Activated T-cell treated with anti-CD3 and anti-CD28 coated beads for 1 hour (primary cell): ENCODE data around the gene LBP.
"Not testable (repeated sequence)": the region's sequence is repeated elsewhere in the genome, so short reads cannot be mapped to it uniquely, and the experiment has no call there.

Experiments
- DNase-seq: peaks from one replicate; pipeline ENCODE4 v3.0.0-alpha.2; 2020; ENCODE audit warnings: low read depth

LBP gene, protein sequence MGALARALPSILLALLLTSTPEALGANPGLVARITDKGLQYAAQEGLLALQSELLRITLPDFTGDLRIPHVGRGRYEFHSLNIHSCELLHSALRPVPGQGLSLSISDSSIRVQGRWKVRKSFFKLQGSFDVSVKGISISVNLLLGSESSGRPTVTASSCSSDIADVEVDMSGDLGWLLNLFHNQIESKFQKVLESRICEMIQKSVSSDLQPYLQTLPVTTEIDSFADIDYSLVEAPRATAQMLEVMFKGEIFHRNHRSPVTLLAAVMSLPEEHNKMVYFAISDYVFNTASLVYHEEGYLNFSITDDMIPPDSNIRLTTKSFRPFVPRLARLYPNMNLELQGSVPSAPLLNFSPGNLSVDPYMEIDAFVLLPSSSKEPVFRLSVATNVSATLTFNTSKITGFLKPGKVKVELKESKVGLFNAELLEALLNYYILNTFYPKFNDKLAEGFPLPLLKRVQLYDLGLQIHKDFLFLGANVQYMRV

DNA sequence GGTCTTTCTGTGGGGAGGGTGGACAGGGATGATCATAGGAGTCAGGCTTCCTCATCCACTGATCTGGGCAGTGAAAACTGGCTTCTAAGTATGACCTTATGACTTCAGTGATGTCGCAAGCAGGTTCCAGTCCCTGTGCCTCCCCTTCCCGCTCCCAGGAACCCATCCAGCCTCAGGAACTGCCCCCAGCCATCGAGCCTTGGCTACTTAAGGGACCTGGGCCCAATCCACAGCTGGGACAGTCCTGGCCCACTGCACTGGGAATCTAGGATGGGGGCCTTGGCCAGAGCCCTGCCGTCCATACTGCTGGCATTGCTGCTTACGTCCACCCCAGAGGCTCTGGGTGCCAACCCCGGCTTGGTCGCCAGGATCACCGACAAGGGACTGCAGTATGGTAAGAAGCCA is at the start of gene LBP:
LBP (plus strand) TSS at position 236 of the 405 bp plus-strand sequence; CDS start at position 271, 35 bp downstream.
- no peak for DNase-seq

DNA sequence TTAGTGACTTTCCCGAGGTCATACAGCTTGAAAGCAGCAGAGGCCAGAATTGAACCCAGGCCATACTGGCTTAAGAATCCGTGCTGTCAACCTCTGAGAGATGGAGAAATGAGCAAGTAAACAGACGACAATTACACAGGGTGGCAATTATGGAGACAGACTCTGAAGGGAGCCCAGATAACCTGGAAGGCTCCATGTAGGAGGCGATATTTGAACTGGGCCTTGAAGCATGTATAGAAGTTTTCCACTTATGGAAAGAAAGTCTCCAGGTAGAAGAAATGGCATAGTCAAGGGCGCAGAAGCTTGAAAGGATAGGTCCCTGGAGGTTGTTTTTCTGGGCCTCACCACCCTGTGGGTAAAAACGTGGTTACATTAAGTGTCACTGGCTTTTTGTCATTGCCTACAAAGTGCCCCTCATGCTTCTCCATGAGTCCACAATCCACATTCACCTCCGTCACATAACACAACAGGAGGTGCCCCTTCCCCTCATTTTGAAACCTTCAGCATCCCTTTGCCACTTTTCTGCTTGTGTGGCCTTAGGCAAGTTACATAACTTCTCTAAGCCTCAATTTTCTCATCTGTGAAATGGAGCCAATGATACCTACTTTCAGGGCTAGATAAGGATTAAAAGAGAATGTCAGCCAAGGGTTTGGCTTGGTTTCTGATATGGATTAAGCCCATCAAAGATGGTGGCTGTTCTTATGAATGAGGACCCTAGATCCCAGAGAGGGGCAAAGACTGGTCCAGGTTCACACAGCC is 48.2 kb upstream of the LBP start:
- DNase-seq, result no peak

- no peak for DNase-seq
Measured at GRCh38 chr20:38298768-38299288, 47.5 kb upstream of the LBP start.

DNA sequence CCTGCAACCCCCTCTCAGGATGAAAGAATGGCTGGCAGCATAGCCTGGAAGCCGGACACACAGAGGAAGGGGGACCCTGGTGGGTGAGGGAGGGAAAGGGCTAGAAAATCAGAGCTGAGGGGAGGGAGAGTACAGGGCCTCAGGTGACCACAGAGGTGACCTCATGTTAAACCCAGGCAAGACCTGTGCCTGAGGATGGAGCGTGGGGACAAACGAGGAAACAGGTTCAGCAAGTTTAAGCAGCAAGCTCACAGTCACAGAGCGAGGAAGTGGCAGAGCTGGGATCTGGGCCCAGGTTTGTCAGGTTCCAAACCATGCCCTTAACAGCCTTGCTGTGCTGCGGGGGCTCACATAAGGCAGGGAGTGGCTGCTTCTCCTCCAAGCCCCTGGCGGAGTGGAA is 46.3 kb upstream of the LBP start:
- no peak for DNase-seq

DNA sequence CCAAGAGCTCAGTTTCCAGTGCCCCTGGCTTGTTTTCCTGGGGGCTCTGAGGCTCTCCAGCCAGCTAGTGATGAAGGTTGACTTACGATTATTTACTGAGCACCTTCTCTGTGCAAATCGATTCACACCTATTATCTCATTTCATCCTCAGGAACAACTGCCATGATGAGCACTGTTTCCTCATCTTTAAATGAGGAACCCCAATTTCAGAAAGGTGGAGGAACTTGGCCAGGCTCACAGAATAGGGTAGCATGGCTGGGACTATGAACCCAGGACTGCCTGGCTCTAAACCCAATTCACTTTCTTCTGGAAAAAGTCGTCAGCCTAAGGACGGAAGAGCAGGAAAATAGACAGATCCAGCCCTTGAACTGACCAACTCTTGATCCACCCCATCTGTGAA is 45.8 kb upstream of the LBP start:
- DNase-seq, result no peak

GRCh38 chr20:38301309-38301708 is 45.0 kb upstream of the LBP start:
- DNase-seq, result no peak

GRCh38 chr20:38302786-38303185 is 43.5 kb upstream of the LBP start:
- no peak for DNase-seq

GRCh38 chr20:38303908-38304379 is 42.3 kb upstream of the LBP start, which contains the start of gene BPI:
Gene BPI, plus strand, starts transcription at chr20:38304156. Its CDS starts 68 bp downstream, at chr20:38304224.
- DNase-seq, result no peak

GRCh38 chr20:38304845-38305447 is 41.3 kb upstream of the LBP start:
- no peak for DNase-seq

DNA sequence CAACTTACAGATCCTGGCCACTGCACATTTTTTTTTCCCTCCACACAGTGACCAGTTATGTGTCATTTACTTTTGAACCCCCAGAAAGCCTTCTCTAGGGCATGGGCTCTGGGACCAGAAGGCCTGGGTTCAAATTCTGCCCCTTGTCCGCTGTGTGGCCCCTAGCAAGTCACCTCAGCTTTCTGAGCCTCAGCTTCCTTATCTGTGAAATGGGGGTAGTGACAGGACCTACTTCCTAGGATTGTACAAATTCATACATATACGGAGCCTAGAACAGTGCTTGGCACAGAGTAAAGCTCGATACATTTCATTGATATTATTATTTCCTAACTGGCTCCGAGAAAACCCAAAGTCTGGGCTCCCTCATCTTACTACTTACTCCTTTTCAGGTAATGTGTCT is 40.7 kb upstream of the LBP start:
- no peak for DNase-seq

DNA sequence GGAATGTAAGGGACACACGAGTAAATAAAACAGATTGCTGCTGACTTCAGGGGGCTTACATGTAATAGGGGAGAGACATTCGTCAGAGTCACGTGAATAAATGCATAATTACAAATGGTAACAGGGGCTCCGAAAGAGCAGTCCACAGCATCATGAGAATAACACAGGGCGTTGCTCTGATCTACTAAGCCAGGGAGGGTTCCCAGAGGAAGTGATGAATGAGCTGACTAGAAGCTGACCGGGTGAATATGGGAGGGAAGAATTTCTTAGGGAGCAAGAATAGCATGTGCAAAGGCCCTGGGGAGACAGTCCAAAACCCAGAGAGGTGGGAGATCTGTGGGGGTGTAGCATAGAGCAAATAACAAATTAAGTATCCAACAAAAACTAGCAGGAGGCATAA is 39.9 kb upstream of the LBP start:
- no peak for DNase-seq

GRCh38 chr20:38307371-38308046 is 38.8 kb upstream of the LBP start:
- no peak for DNase-seq

DNA sequence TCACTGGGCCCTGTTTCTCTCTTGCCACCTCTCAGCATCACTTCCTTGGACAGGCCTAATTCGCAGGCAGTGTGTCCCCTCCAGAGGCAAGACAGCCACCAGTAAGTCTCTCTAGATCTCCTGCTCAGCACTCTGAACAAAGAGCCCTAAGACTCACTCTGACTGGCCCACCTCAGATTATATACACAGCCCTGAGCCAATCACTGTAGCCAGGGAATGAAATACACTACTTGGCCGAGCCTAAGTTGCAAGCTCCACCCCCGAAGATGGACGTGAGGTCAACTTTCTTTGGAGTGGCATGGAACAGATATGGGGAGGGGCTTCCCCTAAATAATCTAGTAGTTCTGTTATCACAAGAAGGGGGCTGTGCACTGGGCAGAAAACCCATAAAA is 38.2 kb upstream of the LBP start:
- no peak for DNase-seq

DNA sequence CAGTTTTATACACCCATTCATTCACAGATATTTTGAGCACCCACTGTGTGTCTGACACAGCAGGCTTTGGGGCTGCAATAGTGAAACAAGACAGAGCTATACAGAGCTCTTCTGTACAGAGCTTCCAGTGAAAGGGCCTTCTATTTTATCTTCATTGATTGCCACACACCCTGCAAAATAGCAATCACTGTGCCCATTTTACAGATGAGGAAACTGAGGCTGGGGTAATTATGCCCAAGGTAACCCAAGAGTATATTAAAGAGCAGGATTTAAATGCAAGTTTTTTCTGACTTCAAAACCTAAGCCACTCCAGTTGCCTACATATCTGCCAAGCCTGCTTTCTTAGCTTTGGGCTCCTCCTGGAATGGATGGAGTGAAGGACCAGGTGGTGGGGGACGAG is 37.8 kb upstream of the LBP start:
- no peak for DNase-seq

GRCh38 chr20:38311091-38311490 is 35.2 kb upstream of the LBP start:
- no peak for DNase-seq

DNA sequence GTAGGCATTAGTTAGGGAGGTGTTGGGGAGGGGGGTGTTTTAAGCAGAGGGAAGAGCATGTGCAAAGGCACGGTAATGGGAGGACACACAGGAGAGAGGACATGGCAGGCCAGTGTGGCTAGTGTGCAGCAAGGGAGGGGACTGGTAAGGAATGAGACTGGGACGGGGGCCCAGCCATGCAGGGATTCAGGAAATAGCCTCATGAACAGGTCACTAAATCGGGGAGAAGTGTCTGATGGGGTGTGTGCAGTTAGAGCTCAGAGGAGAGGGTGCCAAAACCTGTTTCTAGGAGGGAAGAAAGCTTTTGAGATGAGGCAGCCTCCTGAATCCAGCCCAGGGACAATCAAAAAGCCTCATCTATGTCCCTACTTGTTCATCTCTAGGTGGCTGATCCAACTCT is 34.8 kb upstream of the LBP start:
- no peak for DNase-seq

- DNase-seq, result no peak
Measured at GRCh38 chr20:38313676-38314075, 32.6 kb upstream of the LBP start.

- DNase-seq, result not testable (repeated sequence)
Measured at GRCh38 chr20:38314350-38314749, 31.9 kb upstream of the LBP start.

DNA sequence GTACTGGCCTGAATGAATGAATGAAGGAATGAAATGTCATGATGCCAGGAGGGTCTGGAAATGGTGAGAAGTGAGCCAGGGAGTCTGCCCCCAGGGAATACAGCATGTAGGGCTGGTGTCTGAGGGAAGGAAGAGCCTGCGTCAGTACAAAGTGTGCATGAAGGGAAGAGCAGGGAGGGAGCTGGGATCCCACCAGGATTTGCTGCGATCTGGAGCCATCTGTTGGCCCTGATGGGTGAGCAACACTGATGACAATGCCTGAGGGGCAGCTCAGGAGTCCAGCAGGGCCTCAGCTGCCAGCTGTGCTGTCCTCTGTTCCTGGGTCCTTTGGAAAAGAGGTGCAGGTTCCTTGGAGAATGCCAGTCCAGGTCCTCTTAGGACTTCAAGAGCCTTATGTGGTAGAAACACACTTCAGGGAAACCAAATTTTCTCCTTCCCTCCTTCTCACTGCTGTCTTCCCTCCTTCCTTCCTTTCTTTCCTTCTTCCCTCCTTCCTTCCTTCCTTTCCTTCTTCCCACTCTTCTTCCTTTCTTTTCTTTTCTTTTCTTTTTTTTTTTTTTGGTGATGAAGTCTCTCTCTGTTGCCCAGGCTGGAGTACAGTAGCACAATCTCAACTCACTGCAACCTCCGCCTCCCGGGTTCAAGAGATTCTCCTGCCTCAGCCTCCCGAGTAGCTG is 30.9 kb upstream of the LBP start:
- DNase-seq, result no peak

- no peak for DNase-seq
Measured at GRCh38 chr20:38316341-38316740, 29.9 kb upstream of the LBP start.

DNA sequence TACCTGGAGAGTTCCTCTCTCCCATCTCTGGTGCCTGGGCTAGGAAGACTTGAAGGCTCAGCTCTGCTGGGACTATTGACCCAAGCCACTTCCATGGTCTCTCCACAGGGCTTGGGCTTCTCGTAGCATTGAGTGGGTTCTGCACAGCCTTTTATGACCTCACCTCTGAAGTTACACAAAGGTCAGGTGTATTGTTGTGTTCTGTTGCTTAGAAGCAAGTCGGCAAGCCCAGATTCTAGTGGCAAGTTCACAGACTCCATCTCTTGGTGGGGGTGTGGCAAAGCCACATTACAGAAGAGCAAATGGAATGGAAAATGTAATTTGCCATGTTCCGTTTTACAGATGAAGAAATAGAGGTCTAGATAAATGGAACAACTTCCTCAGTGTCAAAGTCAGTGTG is 28.9 kb upstream of the LBP start:
- no peak for DNase-seq
